WI38 (cell line): ENCODE data around the gene POLA1.

Experiments
- H3K4me3 ChIP-seq: 2 replicates; pipeline ENCODE4 v1.5.1; 2011; ENCODE audit warnings: low read depth, mild to moderate bottlenecking, control low read depth, low read length
- TF ChIP-seq, protein P1 (sequence below): IDR thresholded peaks from 2 replicates; pipeline ENCODE4 v1.5.1; 2012; ENCODE audit warnings: low read depth, mild to moderate bottlenecking, control low read depth, low read length

The POLA1 gene

DNA sequence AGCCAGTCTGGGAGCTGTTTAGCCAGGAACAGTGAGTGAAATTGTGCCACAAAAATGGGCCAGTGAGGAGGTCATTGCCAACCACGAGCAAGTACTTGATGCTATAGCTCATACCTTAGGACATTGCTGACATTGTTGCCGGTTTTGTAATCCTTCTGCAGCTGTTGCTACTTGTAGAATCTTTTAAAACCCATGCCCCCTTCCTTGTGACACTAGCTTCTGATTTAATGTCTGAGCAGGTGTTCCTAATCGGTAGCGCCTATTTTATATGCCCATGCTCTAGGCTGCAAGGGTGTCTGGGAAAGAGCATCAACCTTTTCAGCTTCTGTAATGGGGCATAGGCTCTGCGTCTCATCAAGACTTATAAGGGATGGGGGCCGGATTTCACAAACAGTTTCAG lies 2.6 kb downstream of the POLA1 start:
- TF ChIP-seq, protein P1, sequence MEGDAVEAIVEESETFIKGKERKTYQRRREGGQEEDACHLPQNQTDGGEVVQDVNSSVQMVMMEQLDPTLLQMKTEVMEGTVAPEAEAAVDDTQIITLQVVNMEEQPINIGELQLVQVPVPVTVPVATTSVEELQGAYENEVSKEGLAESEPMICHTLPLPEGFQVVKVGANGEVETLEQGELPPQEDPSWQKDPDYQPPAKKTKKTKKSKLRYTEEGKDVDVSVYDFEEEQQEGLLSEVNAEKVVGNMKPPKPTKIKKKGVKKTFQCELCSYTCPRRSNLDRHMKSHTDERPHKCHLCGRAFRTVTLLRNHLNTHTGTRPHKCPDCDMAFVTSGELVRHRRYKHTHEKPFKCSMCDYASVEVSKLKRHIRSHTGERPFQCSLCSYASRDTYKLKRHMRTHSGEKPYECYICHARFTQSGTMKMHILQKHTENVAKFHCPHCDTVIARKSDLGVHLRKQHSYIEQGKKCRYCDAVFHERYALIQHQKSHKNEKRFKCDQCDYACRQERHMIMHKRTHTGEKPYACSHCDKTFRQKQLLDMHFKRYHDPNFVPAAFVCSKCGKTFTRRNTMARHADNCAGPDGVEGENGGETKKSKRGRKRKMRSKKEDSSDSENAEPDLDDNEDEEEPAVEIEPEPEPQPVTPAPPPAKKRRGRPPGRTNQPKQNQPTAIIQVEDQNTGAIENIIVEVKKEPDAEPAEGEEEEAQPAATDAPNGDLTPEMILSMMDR, result no peak
- H3K4me3 ChIP-seq, result no peak overlapping the region

DNA sequence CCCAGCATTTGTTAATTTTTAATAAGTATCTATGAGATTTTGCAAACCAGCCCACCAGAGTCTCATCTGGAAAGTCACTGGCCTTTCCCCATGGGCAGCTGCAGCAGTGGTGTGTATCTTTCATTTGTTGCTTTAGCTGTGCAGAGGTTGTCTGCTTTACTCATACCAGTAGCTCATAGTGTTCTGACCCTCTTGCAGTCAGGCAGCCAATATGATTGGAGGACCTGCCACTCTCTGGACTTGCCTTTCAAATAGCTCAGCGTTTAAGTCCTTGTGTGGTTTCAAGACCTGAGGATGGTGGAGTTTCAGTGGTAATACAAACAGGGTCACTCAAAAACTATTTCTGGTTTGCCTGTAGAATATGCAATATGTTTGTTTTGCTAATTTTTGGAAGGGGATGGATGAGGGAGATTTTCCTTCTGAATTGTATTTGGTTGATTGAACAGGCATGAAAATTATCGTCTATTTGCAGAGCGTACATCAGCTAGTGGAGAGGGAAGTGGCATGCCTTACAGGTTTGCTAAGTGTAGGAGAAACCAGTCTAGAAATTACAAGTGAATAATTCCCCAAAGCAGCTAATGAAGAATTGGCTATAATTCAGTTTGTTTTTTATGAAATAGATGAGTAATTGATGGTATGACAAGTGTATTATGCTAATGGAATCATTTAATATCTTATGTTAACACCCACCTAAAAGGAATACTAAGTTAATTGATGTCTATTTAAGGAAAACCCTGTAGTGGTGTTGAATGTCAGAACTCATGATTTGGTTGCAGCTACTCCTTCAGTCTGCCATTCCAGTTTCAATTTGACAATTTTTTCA lies 8.9 kb downstream of the POLA1 start:
- no peak overlapping the region for H3K4me3 ChIP-seq
- TF ChIP-seq, protein P1, result no peak

- TF ChIP-seq, protein P1, result no peak
- H3K4me3 ChIP-seq, result no peak overlapping the region
Observed at GRCh38 chrX:24703185-24703494, 9.4 kb downstream of the POLA1 start.

DNA sequence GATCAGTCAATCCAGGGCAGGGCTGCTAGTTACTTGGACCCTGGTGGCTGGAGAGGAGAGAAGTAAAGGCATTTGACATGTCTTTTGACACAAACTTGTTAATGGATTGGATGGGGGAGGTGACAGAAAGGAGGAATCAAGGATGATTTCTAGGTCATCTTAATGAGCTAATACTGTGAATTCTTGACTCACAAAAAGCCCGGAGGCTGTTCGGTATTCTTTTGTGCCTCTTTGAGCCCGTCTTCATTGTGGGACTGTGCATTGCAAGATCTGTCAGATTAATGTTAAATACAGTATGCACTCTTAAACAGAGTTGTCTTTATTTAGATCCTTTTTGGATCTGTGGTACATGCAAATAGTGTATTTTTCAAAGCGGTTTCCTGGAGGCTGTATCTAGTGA lies 25.1 kb downstream of the POLA1 start:
- H3K4me3 ChIP-seq, result no peak overlapping the region
- TF ChIP-seq, protein P1, result no peak

GRCh38 chrX:24720036-24720435 lies 26.3 kb downstream of the POLA1 start:
- TF ChIP-seq, protein P1, result no peak
- H3K4me3 ChIP-seq, result no peak overlapping the region

DNA sequence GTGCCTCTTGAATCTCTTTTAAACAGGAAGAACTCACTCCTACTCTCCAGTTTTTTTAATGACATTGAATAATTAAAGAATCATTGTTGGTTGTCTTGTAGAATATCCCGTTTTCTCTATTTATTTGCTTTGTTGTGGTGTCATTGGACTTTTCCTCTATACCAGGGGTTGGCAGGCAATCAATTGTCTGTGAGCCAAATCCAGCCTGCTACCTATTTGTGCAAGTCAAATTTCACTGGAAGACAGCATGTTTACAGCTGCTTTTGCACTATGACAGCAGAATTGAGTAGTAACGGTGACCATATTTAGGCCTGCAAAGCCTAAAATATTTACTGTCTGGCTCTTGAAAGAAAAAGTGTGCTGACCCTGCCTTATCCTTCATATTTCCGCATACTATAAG lies 34.8 kb downstream of the POLA1 start:
- TF ChIP-seq, protein P1, result no peak
- H3K4me3 ChIP-seq, result no peak overlapping the region

- TF ChIP-seq, protein P1, result no peak
- H3K4me3 ChIP-seq, result no peak overlapping the region
Observed at GRCh38 chrX:24732766-24733500, 39.2 kb downstream of the POLA1 start.
